ENCODE results near the gene SPACA5.
A peak's percentile ranks its signal among the peaks of the same experiment; 100 is the strongest.
"Not testable (repeated sequence)": the region's sequence is repeated elsewhere in the genome, so short reads cannot be mapped to it uniquely, and the experiment has no call there.

SPACA5 gene

DNA sequence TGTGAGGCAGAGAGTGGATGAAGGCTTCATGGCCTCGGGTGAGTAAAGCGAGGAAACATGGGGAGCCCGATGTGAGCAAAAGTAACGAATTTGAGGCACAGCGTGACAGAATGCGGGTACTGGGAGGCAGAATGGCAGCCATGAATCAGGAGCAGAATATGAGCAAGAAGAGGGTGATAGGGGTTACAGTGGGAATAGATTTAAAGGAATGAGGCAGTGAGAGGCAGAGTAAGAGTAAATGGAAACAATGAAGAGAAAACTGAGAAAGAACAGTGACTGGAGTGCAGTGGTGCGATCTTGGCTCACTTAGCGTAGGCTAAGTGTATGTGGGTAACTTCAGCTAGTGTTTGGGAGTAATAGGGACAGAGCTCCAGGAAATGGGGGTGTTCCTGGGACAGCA is at the start of gene SPACA5:
Gene SPACA5 (plus strand): TSS at position 301 of the 400 bp plus-strand sequence. CDS start 815 bp downstream, outside the sequence.
- not testable (repeated sequence) for DNase-seq

DNA sequence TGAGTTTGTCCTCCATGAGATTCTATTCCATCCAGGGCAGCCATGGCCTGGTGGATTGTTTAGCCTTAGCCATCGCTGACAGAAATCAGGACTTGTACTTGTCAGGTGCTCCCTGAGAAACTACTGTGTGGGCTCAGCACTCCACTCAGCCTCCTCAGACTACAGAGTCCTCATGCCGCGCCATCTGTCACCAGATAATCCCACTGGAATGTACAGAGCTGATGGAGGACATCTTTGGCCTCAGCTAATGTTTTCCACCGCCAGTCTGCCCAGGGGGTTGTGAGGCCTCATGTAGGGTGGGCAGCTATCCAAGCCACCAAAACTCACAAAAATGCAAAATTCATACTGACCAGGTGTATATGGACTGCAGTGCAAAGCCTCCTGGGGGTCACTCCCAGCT is 48.6 kb upstream of the SPACA5 start:
- not testable (repeated sequence) for DNase-seq

DNA sequence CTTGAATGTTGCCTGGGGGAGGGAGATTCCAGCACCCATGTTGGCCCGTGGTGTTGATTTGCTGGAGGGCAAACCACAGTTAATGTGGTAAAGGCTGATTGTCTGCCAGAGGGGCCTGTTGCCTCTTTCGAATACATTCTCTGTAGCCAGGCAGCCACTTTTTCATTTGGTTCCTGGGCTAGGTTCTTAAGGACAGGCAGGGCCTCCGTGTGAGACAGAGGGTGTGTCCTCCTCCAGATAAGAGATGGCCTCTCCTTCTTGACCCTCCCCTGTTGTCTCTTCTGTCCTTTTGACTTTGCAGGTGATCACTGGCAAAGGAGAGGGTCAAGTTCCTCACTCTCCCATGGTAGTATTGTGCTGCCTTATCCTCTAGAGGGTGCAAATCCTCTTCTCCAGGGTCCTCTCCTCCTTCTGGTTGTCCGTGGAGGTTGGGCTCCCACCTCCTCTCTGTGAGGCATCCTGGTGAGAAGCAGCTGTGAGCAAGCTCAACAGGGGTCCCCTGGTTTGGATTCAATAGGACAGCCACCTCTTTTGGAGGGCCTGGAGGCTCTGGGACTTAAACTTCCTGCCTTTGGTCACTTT is 47.9 kb upstream of the SPACA5 start:
- no peak for DNase-seq

DNA sequence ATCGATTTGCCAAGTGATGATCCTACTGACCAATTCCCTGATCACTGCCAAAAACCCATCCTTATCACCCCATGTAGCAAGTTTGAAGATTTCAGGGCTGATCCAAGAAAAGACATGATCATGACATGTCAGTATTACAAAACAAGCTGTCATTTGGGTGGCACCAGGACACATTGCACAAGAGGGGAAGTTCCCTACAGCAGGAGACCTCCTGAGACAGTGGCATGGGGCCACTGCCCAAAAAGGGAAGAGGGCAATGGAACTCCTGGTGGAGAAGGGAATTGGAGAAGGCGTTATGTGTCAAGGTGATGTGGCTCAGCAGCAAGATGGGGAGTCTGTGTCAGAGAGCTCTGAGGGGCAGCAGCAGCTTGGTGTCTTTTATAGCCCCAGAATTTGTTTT is 46.4 kb upstream of the SPACA5 start:
- DNase-seq = no peak

DNA sequence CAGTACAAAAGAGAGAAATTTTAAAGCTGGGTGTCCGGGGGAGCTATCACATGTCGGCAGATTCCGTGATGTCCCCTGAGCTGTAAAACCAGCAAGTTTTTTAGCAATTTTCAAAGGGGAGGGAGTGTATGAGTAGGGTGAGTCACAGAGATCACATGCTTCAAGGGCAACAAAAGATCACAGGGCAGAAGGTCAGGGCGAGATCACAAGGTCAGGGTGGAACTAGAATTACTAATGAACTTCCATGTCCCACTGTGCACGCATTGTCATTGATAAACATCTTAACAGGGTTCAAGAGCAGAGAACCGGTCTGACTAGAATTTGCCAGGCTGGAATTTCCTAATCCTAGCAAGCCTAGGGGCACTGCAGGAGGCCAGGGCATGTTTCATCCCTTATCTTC is 45.0 kb upstream of the SPACA5 start:
- DNase-seq = not testable (repeated sequence)

DNA sequence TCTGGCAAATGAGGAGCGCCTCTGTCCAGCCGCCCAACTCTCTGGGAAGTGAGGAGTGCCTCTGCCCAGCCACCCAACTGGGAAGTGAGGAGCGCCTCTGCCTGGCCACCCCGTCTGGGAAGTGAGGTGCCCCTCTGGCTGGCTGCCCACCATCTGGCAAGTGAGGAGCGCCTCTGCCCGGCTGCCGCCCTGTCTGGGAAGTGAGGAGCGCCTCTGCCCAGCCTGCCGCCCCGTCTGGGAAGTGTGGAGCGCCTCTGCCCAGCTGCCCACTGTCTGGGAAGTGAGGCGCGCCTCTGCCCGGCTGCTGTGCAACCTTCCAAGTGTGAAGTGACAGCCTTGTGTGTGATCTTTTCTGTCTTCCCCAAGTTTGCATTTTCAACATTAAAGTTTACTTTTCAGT is 41.3 kb upstream of the SPACA5 start:
- not testable (repeated sequence) for DNase-seq

DNA sequence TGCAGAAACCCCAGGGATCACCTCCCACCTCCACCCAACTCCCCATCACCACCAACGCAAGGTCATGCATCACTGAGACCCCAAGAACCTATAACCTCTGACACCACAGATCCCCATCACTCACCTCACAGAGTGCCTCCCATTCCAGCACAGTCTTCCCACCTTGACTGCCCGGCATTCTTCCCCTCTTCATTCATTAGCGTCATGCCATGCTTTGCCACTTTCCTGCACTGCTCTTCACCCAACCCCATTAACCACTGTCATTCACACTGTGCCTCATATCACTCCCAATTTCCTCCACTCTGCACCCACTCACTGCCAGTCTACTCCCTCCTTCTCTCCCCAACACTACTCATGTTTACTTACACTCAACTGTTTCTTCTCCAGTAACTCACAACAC is 33.6 kb upstream of the SPACA5 start:
- DNase-seq = no peak

DNA sequence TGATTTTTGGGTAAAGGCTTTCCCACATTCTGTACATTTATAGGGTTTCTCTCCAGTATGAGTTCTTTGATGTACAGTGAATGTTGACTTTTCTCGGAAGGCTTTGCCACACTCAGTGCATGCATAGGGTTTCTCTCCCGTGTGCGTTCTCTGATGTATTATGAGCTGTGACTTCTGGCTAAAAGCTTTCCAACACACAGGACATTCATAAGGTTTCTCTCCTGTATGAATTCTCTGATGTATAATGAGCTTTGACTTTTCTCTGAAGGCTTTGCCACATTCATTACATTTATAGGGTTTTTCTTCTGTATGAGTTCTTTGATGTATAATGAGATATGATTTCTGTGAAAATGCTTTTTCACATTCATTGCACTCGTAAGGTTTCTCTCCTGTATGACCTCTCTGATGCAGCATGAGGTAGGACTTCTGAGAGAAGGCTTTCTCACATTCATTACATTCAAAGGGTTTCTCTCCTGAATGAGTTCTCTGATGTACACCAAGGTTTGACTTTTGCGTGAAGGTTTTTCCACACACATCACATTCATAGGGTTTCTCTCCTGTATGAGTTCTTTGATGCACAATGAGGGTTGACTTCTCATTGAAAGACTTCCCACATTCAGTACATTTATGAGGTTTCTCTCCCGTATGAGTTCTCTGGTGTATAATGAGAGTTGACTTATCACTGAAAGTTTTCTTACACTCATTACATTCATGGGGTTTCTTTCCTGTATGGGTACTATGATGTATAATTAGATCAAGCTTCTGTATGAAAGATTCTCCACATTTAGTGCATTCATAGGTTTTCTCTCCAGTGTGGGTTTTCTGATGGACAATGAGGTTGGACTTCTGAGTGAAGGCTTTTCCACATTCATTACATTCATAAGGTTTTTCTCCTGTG is 30.3 kb upstream of the SPACA5 start:
- no peak for DNase-seq

DNA sequence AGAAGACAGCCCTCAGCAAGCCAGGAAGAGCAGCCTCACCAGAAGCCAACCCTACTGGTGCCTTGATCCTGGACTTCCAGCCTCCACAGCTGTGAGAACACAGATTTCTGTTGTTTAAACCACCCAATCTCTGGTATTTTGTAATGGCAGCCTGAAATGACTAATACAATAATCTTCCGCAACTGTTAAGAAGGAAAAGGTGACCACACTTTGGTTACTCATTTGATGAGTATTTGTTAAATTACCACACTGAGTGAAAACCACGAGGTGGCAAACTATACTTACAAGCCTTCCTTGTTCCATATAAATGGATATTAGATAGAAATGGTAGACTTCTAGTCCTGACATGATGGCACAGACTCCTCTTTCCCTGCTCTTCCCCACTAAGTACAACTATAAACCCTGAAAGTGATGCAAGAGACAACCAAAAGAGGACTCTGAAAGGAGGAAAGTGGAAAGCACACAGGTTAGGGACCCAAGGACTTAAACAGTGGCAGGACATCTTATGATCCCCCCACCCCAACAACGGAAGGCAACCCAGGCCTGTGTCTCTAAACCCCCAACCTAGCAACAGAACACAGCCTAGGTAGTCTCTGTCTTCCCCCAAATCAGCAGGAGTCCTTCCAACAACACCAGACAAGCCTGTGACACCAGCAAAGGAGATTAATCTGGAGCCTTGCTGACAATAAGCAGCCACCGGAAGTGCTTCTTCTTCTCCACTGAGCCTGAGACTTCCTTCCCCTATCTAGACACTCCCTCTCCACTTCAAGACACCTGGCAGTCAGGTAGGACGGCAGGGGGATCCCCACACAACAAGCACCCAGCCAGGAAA is 15.3 kb upstream of the SPACA5 start:
- no peak for DNase-seq

DNA sequence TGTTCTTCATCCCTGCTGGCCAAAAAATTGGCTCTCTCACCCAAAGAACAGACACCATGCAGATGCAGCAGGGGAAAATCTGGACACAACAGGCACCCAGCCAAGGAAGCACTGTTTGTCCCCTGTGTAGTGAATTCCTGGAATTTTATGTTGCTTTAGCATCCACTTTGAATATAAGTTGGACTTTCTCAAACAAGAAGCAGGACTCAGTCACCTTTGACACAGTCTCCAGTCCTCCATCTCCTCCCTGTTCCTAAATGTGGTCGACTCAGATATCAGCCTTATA is 14.8 kb upstream of the SPACA5 start:
- DNase-seq = no peak

DNA sequence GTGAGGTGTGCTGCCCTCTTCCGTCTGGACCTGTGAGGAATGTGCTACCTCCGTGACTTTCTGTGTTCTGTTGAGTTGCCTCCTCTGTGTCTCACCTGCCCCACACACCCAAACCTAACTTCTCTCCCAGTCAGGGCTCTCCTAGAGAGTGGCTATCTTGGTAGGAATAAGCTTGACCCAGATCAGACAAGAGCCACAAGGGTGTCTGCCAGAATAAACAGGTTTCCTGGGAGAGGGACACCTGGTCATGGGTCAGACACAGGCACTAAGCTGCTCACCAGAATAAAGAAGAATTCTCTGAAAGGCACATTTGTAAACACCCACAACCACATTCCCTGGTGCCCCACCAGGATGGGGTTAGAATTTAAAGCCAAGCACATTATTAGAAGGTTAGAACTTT is 14.1 kb upstream of the SPACA5 start:
- DNase-seq = no peak

DNA sequence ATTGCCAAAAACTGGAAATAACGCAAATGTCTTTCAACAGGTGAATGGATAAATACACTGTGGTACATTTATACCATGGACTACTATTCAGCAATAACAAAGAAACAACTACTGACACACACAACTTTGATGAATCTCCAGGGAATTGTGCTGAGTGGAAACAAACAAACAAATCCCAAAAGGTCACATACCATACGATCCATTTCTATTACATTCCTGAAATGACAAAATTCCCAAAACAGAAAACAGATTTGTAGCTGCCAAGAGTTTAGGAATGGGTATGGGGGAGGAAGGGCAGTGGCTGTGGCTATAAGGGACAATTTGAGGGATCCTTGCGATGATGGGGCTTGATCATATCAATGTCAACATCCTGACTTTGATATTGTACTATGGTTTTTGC is 5.5 kb upstream of the SPACA5 start:
- DNase-seq = no peak

DNA sequence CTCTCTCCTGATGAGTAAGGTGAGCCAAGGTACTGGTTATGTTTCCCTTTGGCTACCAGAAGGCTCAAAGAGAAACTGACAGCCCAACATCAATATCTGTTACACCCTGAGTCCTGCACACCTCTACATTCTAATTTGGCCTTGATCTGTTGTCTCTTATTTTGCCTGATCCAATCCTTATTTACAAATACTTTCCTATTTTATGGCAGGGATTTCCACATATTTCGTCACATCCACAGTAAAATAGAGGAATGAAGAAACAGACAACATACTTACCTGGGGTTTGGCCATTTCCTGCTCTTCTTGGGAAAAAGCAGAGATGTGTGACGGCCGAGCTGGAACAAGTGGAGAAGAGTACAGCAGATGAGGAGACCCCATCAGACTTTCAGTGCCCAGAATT is 4.5 kb upstream of the SPACA5 start:
- no peak for DNase-seq

DNA sequence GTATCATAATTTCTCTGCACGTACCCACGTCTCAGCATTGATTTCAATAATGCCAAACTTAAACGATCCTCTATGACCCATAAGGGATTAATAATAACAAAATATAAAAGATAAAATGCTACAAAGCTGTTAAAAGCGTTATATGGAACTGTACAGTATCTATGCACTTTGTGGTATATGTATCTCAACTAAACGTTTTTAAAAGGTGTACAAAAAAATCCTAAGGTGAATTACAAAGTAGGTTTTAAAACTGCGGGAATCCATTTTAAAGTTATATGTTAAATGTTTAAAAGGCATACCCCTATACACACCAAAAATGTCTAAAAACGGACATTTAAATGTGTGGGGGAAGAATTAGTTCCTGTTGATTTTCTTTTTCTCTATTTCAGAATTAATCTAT is 3.9 kb upstream of the SPACA5 start:
- DNase-seq = no peak

DNA sequence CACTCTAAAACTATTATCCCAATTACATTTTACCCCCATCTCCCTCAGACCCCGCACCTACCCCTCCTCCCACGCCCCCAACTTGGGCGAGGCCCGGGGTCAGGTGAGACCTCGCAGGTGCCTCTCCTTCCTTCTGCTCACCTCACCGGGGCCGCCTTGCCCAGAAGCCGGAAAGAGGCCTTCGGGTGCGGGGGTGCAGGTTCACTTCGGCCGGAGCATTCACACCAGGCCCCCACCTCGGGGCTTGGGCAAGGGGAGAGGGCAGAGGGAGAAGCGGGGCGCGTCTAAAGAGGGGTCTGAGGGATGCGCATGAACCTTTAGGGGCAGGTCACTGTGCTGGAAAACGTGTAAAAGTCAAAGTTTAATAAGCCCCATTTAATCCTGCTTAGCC is 3.4 kb upstream of the SPACA5 start:
- no peak for DNase-seq

DNA sequence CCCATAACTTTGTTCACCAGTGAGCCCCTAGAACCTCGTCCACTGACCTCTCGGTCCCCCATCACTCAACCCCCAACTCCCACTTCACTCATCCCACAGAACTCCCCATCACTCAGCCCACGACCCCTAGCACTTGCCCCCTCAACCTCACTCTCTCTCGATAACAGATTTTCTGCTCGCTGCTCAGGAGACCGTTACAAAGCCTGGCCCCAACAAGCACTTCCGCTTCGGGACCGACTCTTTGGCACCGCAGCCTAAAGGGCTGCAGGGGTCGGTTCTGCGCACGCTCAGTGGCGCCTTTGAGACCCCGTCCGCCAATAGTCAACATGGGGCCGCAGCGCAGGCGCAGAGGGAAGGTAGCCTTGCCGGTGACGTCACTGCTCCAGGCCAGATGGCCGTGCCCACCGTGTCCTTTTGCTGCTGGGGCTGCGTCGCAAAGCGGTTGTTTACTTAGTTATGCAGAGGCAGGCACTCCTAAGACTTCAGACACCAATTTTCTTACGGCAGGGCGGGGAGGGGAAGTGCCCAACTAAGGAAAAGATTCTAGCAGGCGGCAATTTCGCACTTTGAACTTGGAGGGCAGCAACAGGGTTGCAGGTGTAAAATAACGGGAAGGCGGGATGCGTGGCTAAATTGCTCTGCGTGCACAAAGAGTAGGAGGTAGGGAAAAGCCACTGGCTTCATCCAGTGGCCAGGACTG is 2.9 kb upstream of the SPACA5 start, which contains the start of gene ZNF182:
Gene ZNF182 (minus strand): TSS at position 232 of the 700 bp plus-strand sequence. CDS start 1,380 bp downstream, outside the sequence.
- peak; percentile 59 for DNase-seq

DNA sequence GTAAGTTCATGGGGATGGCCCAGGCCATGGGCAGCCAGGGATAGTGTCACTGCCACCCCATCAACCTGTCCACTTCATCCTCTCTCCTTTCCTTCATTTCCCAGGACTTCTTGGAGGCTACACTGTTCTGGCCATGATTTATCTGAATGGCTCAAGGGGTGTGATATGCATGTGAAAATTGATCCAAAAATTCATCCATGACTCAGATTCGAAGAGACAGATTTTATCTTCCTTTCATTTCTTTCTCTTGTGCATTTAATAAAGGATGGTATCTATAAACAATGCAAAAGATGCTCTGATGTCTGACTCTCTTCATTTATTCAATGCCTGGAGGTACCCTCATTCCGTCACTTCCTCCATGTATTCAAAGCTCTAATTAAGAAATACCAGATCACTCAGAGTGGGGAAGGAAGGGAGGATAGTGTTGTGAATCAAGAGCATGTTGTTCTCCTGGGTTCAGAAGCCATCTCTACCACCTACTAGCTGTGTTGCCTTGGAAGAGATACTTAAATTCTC is 2.7 kb downstream of the SPACA5 start:
- not testable (repeated sequence) for DNase-seq

DNA sequence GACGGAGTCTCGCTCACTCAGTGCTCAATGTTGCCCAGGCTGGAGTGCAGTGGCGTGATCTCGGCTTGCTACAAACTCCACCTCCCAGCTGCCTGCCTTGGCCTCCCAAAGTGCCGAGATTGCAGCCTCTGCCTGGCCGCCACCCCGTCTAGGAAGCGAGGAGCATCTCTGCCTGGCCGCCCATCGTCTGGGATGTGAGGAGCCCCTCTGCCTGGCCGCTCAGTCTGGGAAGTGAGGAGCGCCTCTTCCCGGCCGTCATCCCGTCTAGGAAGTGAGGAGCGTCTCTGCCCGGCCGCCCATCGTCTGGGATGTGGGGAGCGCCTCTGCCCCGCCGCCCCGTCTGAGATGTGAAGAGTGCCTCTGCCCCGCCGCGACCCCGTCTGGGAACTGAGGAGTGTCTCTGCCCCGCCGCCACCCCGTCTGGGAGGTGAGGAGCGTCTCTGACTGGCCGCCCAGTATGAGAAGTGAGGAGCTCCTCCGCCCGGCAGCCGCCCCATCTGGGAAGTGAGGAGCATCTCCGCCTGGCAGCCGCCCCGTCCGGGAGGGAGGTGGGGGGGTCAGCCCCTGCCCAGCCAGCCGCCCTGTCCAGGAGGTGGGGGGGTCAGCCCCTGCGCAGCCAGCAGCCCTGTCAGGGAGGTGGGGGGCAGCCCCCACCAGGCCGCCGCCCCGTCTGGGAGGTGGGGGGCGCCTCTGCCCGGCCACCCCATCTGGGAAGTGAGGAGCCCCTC is 10.0 kb downstream of the SPACA5 start:
- DNase-seq = not testable (repeated sequence)

DNA sequence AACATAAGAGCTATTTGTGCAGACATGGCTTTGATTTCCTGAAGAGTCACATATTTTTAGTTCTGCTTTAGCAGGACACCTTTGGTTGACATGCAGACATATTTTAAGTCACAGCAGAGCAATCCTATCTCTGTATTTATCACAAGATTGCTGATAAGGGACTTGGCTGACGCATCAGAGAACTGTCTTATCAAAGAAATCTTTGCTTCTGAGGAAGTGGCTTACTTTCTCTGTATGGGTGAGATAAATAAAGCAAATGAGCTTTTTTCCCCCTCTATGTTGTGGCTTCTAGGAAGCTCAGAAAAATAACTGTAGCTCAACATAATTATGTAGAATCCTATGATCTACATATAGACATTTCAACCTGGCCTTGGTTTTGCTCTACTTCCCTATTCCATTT is 13.1 kb downstream of the SPACA5 start:
- not testable (repeated sequence) for DNase-seq

DNA sequence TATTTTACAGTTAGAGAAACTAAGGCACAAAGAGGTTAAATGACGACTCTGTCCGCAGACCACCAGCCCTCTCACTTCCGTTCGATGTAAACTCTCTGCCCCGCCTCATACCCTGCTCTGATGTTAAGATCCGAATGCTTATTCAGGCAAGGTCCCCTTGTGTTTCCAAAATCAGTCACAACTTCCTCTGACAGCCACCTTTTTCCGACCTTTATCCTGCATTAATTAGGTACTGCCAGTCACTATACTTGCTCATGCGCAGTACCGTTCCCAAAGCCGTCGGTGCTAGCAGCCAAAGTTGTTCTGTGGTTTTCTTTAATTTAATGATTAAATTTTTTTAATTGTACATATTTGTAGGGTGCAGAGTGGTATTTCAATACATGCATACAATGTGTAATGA is 13.7 kb downstream of the SPACA5 start:
- DNase-seq = not testable (repeated sequence)

DNA sequence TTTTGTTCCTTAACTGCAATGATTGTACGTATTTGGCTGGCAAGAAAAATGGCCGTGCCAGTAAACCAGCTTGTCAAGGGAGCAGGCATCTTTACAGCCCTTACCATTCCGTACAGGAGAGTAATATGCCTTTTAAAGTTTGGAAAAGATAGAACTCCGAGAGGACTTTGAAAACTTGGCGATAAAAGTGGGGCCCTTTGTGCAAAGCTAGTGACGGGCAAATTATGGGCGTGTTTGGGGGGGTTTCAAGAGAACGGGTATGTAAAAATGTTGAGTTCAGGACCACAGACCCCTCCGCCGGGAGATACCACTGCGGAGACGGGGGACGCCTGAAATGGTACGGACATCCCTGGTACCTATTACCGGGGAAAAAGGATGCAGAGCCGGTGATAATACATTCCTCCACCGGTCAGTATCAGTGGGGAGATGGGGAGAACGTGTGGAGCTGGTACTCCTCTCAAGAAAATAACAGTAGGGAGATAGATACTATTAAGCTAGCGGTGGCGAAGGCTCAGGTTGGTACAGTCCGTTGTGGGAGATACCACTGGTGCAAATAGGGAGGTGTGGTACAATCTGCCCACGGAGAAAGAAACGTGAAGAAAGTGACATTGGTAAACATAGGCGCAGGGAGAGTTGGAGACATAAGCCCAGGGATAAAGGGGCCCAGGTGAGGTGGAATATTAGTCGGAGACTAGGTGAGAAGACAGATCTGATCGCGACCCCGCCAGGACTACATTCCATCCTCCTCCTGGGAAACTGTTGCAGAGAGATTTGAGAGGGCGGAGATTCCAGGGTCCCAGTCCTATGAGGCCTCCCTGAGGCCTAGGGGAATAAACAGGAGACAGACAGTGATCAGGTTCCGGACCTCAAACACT is 14.5 kb downstream of the SPACA5 start:
- peak; percentile 70 for DNase-seq
